IMR-90 (cell line): ENCODE results near the gene FSIP2. TPM values are rescaled to one million over a fixed set of nuclear protein-coding genes. Genes with fewer than 3 reads are reported as not detected.

Experiments
- MAZ ChIP-seq: IDR thresholded peaks from 2 replicates; pipeline ENCODE4 v1.6.1; 2012; ENCODE audit warnings: low read depth, mild to moderate bottlenecking, low read length, improper control_type of control experiment, moderate library complexity, borderline replicate concordance
- RCOR1 ChIP-seq: IDR thresholded peaks from 2 replicates; pipeline ENCODE4 v1.6.1; 2012; ENCODE audit warnings: mild to moderate bottlenecking, low read length, improper control_type of control experiment; ENCODE audit not compliant: insufficient replicate concordance
- polyA plus RNA-seq, 3 experiments: library from polyadenylated mRNA; depleted of rRNA; stranded (reverse); fragments of >200 nt; gene quantifications; 2 replicates each; pipeline ENCODE4 v1.2.3, GENCODE V29; 2012; ENCODE audit warnings: low replicate concordance in 1 of 3
- total RNA-seq: library from RNA; depleted of rRNA; stranded (reverse); fragments of >200 nt; gene quantifications from 2 replicates; pipeline ENCODE4 v1.2.3, GENCODE V29; 2012
- TF ChIP-seq, protein P1 (sequence below): conservative IDR thresholded peaks from 2 replicates; pipeline ENCODE4 v1.5.1; 2012; ENCODE audit warnings: mild to moderate bottlenecking, low read depth, low read length, improper control_type of control experiment
- TF ChIP-seq, protein P2 (sequence below): fragments of 150-350 bp; IDR thresholded peaks from 2 replicates; pipeline ENCODE4 v1.6.1; 2016; ENCODE audit warnings: low read depth, mild to moderate bottlenecking, low read length, moderate library complexity, borderline replicate concordance

Gene FSIP2
- total and polyA plus RNA-seq, 2 of the 4 experiments (the other 2 are of a cell fraction) = under 0.01 to 0.02 TPM

DNA sequence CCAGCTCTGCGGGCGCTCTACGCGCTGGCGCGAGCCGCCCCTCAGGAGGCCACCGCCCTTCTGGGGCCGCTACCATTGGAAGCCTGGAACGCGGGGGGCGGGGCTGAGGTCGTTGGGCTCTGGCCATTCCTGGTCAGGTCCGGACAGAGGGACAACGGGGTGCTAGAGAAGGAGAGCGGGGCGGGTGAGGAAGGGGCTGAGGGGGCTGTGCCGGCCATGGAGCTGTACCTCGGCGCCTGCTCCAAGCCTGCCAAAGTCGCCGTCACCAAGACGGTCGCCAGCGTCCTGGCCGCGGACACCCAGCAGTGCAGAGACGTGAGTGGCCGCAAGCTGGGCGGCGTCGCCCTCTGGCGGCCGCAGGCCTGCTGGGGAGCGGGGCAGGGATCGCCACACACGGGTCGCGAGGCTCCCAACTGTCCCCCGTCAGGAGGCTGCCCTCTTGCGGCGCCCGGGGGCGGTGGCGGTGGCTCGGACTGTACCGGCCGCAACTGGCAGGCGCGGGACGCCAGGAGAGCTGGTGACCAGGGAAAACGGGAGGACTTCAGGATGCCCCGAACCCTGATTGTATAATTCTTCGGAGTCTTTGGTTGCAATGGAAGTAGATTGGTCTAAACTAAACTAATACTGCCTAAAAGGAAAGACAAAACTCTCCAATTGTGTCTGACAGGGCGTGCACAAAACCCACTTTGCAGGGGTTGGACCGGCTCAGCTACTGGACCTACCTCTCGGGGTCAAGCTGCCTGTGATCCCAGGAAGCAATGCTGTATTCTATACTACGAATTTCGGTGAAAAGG is at the start of gene FSIP2 (continued):
- TF ChIP-seq, protein P1, sequence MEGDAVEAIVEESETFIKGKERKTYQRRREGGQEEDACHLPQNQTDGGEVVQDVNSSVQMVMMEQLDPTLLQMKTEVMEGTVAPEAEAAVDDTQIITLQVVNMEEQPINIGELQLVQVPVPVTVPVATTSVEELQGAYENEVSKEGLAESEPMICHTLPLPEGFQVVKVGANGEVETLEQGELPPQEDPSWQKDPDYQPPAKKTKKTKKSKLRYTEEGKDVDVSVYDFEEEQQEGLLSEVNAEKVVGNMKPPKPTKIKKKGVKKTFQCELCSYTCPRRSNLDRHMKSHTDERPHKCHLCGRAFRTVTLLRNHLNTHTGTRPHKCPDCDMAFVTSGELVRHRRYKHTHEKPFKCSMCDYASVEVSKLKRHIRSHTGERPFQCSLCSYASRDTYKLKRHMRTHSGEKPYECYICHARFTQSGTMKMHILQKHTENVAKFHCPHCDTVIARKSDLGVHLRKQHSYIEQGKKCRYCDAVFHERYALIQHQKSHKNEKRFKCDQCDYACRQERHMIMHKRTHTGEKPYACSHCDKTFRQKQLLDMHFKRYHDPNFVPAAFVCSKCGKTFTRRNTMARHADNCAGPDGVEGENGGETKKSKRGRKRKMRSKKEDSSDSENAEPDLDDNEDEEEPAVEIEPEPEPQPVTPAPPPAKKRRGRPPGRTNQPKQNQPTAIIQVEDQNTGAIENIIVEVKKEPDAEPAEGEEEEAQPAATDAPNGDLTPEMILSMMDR = peak; percentile 46
- no peak for TF ChIP-seq RCOR1
- TF ChIP-seq, protein P2, sequence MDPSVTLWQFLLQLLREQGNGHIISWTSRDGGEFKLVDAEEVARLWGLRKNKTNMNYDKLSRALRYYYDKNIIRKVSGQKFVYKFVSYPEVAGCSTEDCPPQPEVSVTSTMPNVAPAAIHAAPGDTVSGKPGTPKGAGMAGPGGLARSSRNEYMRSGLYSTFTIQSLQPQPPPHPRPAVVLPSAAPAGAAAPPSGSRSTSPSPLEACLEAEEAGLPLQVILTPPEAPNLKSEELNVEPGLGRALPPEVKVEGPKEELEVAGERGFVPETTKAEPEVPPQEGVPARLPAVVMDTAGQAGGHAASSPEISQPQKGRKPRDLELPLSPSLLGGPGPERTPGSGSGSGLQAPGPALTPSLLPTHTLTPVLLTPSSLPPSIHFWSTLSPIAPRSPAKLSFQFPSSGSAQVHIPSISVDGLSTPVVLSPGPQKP = no peak
- no peak for TF ChIP-seq MAZ
